Astrocyte of the cerebellum (primary cell): Measurements from ENCODE around the gene RABAC1.

Source experiments
- DNase-seq: peaks from one replicate; pipeline ENCODE4 v3.0.0-alpha.2; 2011; ENCODE audit warnings: low read depth
- H3K4me3 ChIP-seq: 2 replicates; pipeline ENCODE4 v1.5.1; 2011; ENCODE audit warnings: mild to moderate bottlenecking, low read depth, low read length, moderate library complexity
- CTCF ChIP-seq: IDR thresholded peaks from 2 replicates; pipeline ENCODE4 v1.5.1; 2012; ENCODE audit warnings: low read length, low read depth, moderate library complexity, mild to moderate bottlenecking; ENCODE audit errors: missing control alignments
- in situ Hi-C: cut with HindIII; loops from 2 replicates; pipeline ENCODE4 v1.10.0; 2017; ENCODE audit warnings: low sequenced_read_pairs

Gene RABAC1

GRCh38 chr19:41958367-41959055, 610 bp downstream of the RABAC1 start:
- in situ Hi-C loops, result no loop called here
- peak; percentile 13 for DNase-seq
- H3K4me3 ChIP-seq, result peak overlapping the region; percentile 98
- TF ChIP-seq CTCF, result no peak

GRCh38 chr19:41957838-41958366, 1.2 kb downstream of the RABAC1 start:
- peak; percentile 67 for DNase-seq
- peak overlapping the region; percentile 98 for H3K4me3 ChIP-seq
- TF ChIP-seq CTCF, result peak; percentile 90
- in situ Hi-C loops, result no loop called here

GRCh38 chr19:41957161-41957837, 1.8 kb downstream of the RABAC1 start:
- no peak for TF ChIP-seq CTCF
- DNase-seq, result no peak
- no peak overlapping the region for H3K4me3 ChIP-seq
- in situ Hi-C loops, result no loop called here

- no peak for DNase-seq
- in situ Hi-C loops, result no loop called here
- no peak overlapping the region for H3K4me3 ChIP-seq
- no peak for TF ChIP-seq CTCF
Observed at GRCh38 chr19:41956621-41957020, 2.5 kb downstream of the RABAC1 start.

GRCh38 chr19:41955521-41955920, 3.6 kb downstream of the RABAC1 start:
- no peak for TF ChIP-seq CTCF
- in situ Hi-C loops, result no loop called here

GRCh38 chr19:41951686-41952172, 7.4 kb downstream of the RABAC1 start:
- in situ Hi-C loops, result no loop called here
- H3K4me3 ChIP-seq, result no peak overlapping the region
- peak; percentile 46 for DNase-seq
- TF ChIP-seq CTCF, result peak; percentile 99

More at GRCh38 chr19:41955521-41955920, 3.6 kb downstream of the RABAC1 start:
- H3K4me3 ChIP-seq, result no peak overlapping the region
- DNase-seq, result no peak
